Loucy (cell line): ENCODE data around the gene MEAF6.
"Not testable (repeated sequence)": the region's sequence is repeated elsewhere in the genome, so short reads cannot be mapped to it uniquely, and the experiment has no call there.

Experiments used
- H2AFZ ChIP-seq: fragments of 200-600 bp; sonication (generic); 2 replicates; pipeline ENCODE4 v1.6.0; 2016; ENCODE audit warnings: antibody characterized with exemption, mild to moderate bottlenecking, low read length, moderate library complexity
- H3F3A ChIP-seq: fragments of 200-600 bp; 2 replicates; pipeline ENCODE4 v1.6.0; 2016; ENCODE audit warnings: antibody characterized with exemption, low read depth, mild to moderate bottlenecking
- H3K27me3 ChIP-seq: fragments of 200-600 bp; sonication (generic); 2 replicates; pipeline ENCODE4 v1.6.1; 2014; ENCODE audit warnings: low read length, mild to moderate bottlenecking; ENCODE audit not compliant: insufficient read depth, poor library complexity, severe bottlenecking
- H3K36me3 ChIP-seq: fragments of 200-600 bp; sonication (generic); 2 replicates; pipeline ENCODE4 v1.6.1; 2016; ENCODE audit warnings: low read length; ENCODE audit not compliant: insufficient read depth
- H3K4me1 ChIP-seq: fragments of 200-600 bp; sonication (generic); 2 replicates; pipeline ENCODE4 v1.5.1; 2014; ENCODE audit warnings: low read length, mild to moderate bottlenecking; ENCODE audit not compliant: insufficient read depth, poor library complexity, severe bottlenecking
- H3K4me2 ChIP-seq: fragments of 200-600 bp; sonication (generic); 2 replicates; pipeline ENCODE4 v1.6.0; 2014; ENCODE audit warnings: antibody characterized with exemption, low read length, low read depth, mild to moderate bottlenecking; ENCODE audit not compliant: poor library complexity, severe bottlenecking
- H3K4me3 ChIP-seq: fragments of 200-600 bp; sonication (generic); 2 replicates; pipeline ENCODE4 v1.5.1; 2014; ENCODE audit warnings: low read length, mild to moderate bottlenecking, mixed read lengths; ENCODE audit not compliant: poor library complexity, severe bottlenecking
- H3K79me2 ChIP-seq: fragments of 200-600 bp; sonication (generic); 2 replicates; pipeline ENCODE4 v1.6.1; 2014; ENCODE audit warnings: low read length; ENCODE audit not compliant: insufficient read depth
- H3K9ac ChIP-seq: fragments of 200-600 bp; sonication (generic); 2 replicates; pipeline ENCODE4 v1.6.0; 2014; ENCODE audit warnings: mild to moderate bottlenecking, low read depth, low read length, moderate library complexity; ENCODE audit not compliant: poor library complexity, severe bottlenecking
- H3K9me2 ChIP-seq: fragments of 200-600 bp; sonication (generic); replicated peaks from 2 replicates; pipeline ENCODE4 v1.6.1; 2016; ENCODE audit warnings: low read depth, low read length, mixed read lengths
- H3K9me3 ChIP-seq: fragments of 200-600 bp; sonication (generic); 2 replicates; pipeline ENCODE4 v1.6.1; 2014; ENCODE audit warnings: mild to moderate bottlenecking, antibody characterized with exemption, low read length, low read depth; ENCODE audit not compliant: insufficient read depth
- H4K20me1 ChIP-seq: fragments of 200-600 bp; sonication (generic); 2 replicates; pipeline ENCODE4 v1.6.0; 2014; ENCODE audit warnings: antibody characterized with exemption, low read length, mild to moderate bottlenecking; ENCODE audit not compliant: insufficient read depth, poor library complexity, severe bottlenecking
- EZH2phosphoT487 ChIP-seq: fragments of 200-600 bp; IDR thresholded peaks from 2 replicates; pipeline ENCODE4 v1.6.1; 2018; ENCODE audit warnings: antibody characterized with exemption, mild to moderate bottlenecking, moderate library complexity, borderline replicate concordance
- TF ChIP-seq, protein P1 (sequence below): fragments of 200-600 bp; sonication (generic); conservative IDR thresholded peaks from 2 replicates; pipeline ENCODE4 v1.5.1; 2014; ENCODE audit warnings: mild to moderate bottlenecking, antibody characterized with exemption, low read length

The MEAF6 gene

DNA sequence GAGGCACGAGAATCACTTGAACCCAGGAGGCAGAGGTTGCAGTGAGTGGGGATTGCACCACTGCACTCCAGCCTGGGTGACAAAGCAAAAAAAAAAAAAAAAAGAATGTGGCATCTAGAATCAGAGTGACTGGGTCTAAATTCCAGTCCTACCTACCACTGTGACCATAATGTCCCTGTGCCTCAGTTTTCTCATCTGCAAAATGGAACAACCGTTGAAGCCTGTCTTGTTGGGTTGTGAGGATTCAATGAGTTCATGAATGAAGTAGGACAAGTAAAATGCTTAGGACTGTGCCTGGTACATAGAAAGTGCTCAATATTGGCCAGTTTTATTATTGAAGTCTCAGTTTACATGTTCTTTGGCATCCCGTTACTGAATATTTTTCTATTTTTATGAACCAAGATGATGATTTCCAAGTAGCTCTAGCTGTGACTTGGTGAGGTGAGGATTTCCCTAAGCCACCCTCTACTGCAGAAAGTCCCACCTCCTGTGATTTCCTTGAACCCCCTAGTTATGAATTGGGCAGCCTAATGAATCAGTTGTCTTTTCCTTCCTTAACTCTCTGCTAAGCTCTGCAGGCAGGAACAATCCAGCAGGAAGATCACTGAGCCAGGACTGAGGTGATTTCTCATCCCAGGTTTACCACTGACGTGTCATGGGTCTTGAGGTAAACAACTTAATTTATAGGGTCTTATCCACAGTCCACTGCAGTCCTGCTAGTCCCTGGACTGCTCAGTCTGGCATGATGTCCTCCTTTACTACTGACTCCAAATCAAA, 18.9 kb upstream of the MEAF6 start:
- H3K9me3 ChIP-seq = no peaks in the 10 kb centered on the region
- H3K79me2 ChIP-seq = no peaks in the 10 kb centered on the region
- no peak overlapping the region for H2AFZ ChIP-seq
- H4K20me1 ChIP-seq = no peaks in the 10 kb centered on the region
- no peaks in the 10 kb centered on the region for H3K4me1 ChIP-seq
- TF ChIP-seq, protein P1, sequence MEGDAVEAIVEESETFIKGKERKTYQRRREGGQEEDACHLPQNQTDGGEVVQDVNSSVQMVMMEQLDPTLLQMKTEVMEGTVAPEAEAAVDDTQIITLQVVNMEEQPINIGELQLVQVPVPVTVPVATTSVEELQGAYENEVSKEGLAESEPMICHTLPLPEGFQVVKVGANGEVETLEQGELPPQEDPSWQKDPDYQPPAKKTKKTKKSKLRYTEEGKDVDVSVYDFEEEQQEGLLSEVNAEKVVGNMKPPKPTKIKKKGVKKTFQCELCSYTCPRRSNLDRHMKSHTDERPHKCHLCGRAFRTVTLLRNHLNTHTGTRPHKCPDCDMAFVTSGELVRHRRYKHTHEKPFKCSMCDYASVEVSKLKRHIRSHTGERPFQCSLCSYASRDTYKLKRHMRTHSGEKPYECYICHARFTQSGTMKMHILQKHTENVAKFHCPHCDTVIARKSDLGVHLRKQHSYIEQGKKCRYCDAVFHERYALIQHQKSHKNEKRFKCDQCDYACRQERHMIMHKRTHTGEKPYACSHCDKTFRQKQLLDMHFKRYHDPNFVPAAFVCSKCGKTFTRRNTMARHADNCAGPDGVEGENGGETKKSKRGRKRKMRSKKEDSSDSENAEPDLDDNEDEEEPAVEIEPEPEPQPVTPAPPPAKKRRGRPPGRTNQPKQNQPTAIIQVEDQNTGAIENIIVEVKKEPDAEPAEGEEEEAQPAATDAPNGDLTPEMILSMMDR = no peak
- no peak for TF ChIP-seq EZH2phosphoT487
- H3K36me3 ChIP-seq = peaks cover 25% of the 10 kb centered on the region; the same call in 1 of the 2 replicates
- no peak overlapping the region for H3K4me2 ChIP-seq
- H3F3A ChIP-seq = no peaks in the 10 kb centered on the region
- no peaks in the 10 kb centered on the region for H3K9me2 ChIP-seq
- H3K9ac ChIP-seq = no peak overlapping the region
- no peaks in the 10 kb centered on the region for H3K27me3 ChIP-seq
- no peak overlapping the region for H3K4me3 ChIP-seq

DNA sequence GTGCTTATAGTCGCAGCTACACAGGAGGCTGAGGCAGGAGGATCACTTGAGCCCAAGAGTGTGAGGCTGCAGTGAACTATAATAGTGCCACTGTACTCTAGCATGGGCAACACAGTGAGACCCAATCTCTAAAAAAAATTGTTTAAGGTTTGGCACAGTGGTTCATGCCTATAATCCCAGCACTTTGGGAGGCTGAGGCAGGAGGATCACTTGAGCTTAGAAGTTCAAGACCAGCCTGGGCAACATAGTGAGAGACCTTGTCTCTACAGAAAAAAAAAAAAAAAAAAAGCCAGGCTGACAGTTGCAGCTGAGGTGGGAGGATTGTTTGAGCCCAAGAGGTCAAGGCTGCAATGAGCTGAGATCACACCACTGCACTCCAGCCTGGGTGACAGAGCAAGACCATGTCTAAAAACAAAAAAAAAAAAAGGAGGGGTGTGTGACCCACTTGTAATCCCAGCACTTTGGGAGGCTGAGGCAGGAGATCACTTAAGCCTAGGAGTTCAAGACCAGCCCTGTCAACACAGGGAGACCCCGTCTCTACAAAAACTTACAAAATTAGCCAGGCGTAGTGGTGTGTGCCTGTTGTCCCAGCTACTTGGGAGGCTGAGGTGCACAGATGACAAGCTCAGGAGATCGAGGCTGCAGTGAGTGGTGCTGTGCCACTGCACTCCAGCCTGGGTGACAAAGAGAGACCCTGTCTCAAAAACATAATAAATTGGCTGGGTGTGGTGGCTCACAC, 18.0 kb upstream of the MEAF6 start:
- H3K4me2 ChIP-seq, H3K27me3 ChIP-seq, H3K4me1 ChIP-seq, H3K79me2 ChIP-seq, H3K4me3 ChIP-seq, H3K9me2 ChIP-seq, H3K9ac ChIP-seq, H4K20me1 ChIP-seq, H2AFZ ChIP-seq, H3K9me3 ChIP-seq, H3F3A ChIP-seq: not testable (repeated sequence)
- H3K36me3 ChIP-seq = peaks cover 20% of the 10 kb centered on the region; the same call in 1 of the 2 replicates

DNA sequence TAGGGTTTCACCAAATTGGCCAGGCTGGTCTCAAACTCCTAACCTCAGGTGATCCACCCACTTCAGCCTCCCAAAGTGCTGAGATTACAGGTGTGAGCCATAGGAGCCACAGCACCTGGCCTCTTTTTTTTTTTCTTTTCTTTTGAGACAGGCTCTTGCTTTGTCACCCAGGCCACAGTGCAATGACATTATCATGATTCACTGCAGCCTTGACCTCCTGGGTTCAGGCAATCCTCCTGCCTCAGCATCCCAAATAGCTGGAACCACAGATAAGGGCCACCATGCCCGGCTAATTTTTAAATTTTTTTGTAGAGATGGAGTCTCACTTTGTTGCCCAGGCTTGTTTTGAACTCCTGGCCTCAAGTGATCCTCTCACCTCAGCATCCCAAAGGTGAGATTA, 15.3 kb upstream of the MEAF6 start:
- not testable (repeated sequence) for H3K4me2 ChIP-seq, H3K36me3 ChIP-seq, H2AFZ ChIP-seq, H3K79me2 ChIP-seq, H3K9me3 ChIP-seq, H4K20me1 ChIP-seq, H3F3A ChIP-seq, H3K4me3 ChIP-seq, H3K4me1 ChIP-seq, H3K9me2 ChIP-seq, H3K9ac ChIP-seq, H3K27me3 ChIP-seq

DNA sequence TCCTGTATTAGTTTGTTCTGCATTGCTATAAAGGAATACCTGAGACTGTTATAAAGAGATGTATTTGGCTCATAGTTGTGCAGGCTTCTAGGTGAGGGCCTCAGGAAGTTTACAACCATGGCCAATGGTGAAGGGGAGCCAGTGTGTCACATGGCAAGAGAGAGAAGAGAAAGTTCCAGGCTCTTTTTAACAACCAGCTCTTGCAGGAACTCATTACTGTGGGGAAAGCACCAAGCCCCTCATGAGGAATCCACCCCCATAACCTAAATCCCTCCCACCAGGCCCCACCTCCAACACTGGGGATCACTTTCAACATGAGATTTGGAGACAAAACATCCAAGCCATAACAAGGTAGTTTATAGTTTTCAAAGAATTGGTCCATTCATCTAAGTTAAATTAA, 5.0 kb upstream of the MEAF6 start:
- TF ChIP-seq, protein P1 = no peak
- no peak for TF ChIP-seq EZH2phosphoT487
- no peaks in the 10 kb centered on the region for H3K36me3 ChIP-seq
- peak overlapping the region; percentile 85 for H3K4me3 ChIP-seq
- peaks cover 9% of the 10 kb centered on the region for H3K4me1 ChIP-seq
- peaks cover 3% of the 10 kb centered on the region; the same call in 1 of the 2 replicates for H3K9me3 ChIP-seq
- no peaks in the 10 kb centered on the region for H3K9me2 ChIP-seq
- H3K4me2 ChIP-seq = peak overlapping the region; percentile 89
- peak overlapping the region; percentile 82; the same call in 1 of the 2 replicates for H2AFZ ChIP-seq
- no peaks in the 10 kb centered on the region for H3F3A ChIP-seq
- peak overlapping the region; percentile 78 for H3K9ac ChIP-seq
- no peaks in the 10 kb centered on the region for H4K20me1 ChIP-seq
- peaks cover 7% of the 10 kb centered on the region; the same call in 1 of the 2 replicates for H3K79me2 ChIP-seq
- H3K27me3 ChIP-seq = no peaks in the 10 kb centered on the region

DNA sequence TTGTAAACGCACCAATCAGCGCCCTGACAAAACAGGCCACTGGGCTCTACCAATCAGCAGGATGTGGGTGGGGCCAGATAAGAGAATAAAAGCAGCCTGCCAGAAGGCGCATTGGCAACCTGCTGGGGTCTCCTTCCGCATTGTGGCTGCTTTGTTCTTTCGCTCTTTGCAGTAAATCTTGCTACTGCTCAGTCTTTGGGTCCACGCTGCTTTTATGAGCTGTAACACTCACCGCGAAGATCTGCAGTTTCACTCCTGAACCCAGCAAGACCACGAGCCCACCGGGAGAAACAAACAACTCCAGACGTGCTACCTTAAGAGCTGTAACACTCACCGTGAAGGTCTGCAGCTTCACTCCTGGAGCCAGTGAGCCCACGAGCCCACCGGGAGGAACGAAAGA, 4.4 kb upstream of the MEAF6 start:
- Histone ChIP-seq H2AFZ (peak overlapping the region; percentile 82; the same call in 1 of the 2 replicates), H3K4me3 (peak overlapping the region; percentile 85), H3K79me2 (peaks cover 12% of the 10 kb centered on the region), H3K9ac (peak overlapping the region; percentile 78), H3K4me2 (peak overlapping the region; percentile 89)
- not testable (repeated sequence) for H3K4me1 ChIP-seq, H3K9me3 ChIP-seq, H3F3A ChIP-seq, H3K9me2 ChIP-seq, H3K27me3 ChIP-seq, H3K36me3 ChIP-seq, H4K20me1 ChIP-seq
